ENCODE results near the gene NCOR2.
"Not testable (repeated sequence)": the region's sequence is repeated elsewhere in the genome, so short reads cannot be mapped to it uniquely, and the experiment has no call there.

NCOR2 gene

DNA sequence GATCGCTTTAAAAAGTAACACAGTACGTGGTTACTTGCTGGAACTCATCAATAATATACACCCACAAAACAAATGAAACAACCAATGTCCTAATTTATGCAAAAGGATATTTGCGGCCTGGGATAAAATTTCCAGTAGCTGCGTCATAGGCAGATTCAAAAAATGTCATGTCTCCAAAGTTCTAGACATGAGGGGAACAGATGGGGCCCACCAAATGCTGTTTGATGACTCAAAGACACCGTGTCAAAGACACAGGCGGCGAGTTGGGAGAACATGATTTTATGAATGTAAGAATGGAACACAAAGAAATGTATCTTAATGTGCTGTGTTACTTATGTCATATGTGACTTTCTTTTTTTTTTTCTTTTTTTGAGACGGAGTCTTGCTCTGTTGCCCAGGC, 34.3 kb upstream of the NCOR2 start:
- in situ Hi-C loops (cut with HindIII; ENCODE audit: low sequenced_read_pairs): no loop called here

DNA sequence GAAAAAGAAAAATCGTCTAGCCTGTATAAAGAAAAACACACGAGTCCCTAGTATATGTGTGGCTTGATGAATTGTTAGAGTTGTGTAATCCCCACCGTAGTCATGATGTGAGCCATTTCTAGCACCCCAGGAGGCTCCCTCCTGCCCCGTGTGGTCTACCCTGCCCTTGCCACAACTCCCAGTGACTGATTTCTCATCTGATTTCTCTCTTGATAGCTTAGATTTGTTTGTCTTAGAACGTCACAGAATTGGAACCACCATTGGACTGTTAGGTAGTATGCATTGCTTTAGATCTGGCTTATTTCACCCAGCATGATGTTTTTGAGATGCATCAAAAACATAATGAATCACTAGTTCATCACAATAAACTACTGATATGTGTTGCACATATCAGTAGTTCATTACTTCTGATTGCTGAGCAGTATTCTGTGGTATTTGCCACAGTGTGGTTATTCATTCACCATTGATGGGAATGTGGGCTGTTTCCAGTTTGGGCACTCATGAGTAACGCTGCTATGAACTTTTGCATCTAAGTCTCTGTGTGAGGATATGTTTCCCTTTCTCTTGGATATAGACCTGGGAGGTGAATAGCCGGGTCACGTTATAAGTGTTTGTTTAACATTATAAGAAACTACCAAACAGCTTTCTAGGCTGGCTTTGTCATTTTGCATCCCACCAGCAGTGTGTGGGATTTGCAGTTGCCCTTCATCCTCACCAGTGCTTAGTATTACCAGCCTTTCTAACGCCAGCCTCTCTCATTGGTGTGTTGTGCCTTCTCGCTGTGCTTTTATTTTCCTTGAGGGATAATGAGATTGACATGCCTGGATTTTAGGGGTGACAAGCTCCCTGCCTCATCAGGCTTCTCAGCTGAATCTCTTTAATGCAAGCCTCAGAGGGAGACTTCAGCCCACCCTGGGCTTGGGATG, 31.9 kb upstream of the NCOR2 start:
- in situ Hi-C loops (cut with HindIII; ENCODE audit: low sequenced_read_pairs): no loop called here

DNA sequence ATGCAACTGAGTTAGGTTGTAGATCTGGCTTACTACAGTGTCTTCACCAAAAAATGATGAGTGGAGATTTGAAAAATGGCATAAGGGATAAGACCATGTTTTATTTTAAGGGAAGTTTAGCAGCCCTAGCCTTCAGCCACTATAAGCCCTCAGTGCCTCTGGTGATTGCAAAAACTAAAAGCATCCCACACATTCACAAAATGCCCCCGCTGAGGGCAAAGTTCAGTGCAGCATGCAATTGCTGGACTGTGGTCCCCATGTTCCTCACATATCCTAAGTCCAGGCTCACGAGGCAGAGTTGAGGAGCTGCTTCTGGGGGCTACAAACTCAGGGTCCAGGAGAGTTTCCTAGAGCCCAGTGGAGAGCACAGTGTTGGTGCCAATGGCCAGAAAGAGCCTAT, 29.6 kb upstream of the NCOR2 start:
- in situ Hi-C loops (cut with HindIII; ENCODE audit: low sequenced_read_pairs): no loop called here

DNA sequence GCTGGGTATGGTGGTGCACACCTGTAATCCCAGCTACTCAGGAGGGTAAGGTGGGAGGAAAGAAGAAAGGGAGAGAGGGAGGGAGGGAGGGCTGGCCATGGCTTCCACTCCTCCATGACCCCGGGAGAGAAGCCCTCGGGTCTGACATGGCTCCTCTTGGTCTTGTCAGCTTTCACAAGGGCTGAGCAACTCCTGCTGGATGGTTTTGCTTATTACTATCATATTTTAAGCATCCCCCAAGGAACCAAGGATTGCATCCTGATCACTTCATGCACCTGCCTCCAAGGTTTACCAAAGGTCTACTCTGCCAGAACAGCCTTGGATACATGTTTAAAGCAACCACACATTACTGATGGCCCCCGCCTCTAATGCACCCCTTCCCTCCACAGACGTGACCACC, 28.0 kb upstream of the NCOR2 start:
- in situ Hi-C loops (cut with HindIII; ENCODE audit: low sequenced_read_pairs): no loop called here

DNA sequence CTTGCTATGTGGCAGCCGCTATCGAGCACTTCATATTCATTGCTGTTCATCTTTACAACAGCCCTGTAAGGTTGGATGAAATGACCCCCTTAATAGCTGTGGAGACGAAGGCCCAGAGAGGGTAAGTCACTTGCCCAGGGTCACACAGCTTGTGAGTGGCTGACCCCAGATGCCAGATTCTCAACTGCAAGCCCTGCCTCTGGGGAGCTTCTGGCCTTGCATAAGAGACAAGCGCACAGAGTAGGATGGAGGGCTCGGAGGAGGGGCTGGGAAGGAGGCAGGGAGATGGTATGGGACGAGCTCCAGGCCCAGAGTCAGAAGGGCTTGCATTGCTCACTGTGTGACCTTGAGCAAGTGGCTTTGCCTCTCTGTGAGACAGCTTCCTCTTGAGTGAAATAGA, 27.4 kb upstream of the NCOR2 start:
- in situ Hi-C loops (cut with HindIII; ENCODE audit: low sequenced_read_pairs): no loop called here

DNA sequence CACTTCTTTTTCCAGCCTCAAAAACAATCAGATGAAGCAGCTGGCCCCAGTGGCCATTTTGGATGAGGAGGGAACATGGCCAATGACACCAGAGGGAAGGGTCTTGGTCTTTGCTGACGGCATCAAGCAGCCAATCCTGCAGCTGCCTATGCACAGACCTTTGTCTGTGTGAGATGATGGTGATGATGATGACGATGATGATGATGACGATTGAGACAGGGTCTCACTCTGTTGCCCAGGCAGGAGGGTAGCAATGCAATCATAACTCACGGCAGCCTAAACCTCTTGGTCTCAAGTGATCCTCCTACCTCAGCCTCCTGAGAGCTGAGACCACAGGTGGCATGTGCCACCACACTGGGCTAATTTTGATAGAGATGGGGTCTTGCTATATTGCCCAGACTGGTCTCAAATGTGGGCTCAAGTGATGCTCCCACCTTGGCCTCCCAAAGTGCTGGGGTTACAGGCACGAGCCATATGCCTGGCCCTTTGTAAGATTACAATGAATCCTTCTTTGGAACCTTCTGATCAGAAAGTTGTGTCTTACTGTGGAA, 26.5 kb upstream of the NCOR2 start:
- in situ Hi-C loops (cut with HindIII; ENCODE audit: low sequenced_read_pairs): no loop called here

DNA sequence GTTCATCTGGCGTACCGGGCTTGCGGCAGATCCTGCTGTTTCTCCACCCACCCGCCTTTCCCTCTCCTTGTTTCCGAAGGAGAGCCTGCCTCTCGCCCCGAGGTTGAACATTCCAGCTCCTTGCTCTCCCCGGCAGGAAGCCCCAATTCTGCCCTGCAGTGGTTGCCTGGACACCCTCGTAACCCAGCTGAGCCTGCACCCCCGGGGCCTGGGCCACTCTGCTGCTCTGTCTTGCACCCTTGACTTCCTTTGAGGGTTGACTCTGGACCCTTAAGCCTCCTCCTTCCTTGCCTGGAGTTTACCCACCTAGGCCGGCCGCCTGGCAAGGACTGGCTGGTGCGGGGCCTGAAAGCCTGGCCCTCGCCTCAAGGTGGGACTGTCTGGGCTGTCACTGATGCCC, 25.8 kb upstream of the NCOR2 start:
- in situ Hi-C loops (cut with HindIII; ENCODE audit: low sequenced_read_pairs): no loop called here

DNA sequence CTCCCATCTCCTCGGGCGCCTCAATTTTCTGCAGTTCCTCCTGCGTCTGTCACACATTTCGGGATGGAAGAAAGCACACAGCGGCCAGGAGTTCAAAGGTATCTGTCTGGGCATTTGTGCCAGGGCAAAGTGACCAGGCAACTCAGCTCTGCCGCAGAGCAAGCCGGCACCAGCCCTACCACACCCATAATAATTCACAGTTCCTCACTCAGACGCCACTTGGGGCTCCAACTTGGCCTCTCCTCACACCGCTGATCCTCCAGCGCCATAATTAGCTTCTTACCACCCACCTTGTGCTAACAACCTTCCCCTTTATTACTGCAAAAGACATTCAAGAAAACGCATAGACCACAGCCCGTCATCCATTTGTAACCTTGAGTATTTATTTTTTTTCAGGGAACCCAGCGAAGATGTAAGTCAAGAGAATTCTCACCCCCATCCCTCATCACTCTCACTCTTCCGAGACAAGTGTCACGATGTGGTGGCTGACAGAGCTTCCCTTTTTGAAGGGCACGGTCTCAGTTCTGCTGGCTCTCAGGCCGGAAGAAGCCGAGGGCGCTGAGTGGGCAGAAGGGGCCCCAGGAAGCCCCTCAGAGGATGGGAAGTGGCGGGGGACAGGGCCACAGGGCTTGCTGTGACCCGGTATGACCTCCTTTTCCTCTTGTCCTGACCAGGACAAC, 25.2 kb upstream of the NCOR2 start:
- in situ Hi-C loops (cut with HindIII; ENCODE audit: low sequenced_read_pairs): no loop called here

DNA sequence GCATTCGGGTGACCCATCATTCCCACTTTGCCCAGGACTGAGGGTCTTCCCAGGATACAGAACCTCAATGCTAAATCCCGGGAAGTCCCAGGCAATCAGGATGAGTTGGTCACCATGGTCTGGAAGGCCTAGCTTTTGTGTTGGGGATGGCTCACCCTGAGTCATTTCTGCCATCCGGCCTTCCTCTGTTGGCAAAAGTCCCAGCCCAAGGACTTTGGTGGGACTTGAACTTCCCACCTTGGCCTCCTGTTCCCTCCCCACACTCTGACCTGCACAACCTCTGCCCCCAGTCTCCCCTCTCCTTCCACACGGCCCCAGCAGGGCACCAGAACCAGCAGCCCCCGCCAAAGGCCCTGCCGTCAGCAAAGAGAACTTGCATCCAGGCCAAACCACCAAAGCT, 24.6 kb upstream of the NCOR2 start:
- in situ Hi-C loops (cut with HindIII; ENCODE audit: low sequenced_read_pairs): no loop called here

DNA sequence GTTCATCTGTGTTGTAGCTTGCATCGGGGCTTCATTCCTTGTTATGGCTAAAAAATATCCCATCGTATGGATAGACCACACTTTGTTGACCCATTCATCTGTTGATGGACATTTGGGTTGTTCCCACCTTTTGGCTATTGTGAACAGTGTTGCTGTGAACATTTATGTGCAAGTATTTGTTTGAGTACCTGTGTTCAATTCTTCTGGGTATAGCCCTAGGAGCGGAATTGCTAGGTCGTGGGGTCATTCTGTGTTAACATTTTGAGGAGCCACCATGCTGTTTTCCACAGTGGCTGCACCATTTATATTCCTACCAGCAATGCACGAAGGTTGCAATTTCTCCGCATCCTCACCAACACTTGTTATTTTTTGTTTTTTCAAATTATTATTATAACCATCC, 23.0 kb upstream of the NCOR2 start:
- in situ Hi-C loops (cut with HindIII; ENCODE audit: low sequenced_read_pairs): no loop called here

DNA sequence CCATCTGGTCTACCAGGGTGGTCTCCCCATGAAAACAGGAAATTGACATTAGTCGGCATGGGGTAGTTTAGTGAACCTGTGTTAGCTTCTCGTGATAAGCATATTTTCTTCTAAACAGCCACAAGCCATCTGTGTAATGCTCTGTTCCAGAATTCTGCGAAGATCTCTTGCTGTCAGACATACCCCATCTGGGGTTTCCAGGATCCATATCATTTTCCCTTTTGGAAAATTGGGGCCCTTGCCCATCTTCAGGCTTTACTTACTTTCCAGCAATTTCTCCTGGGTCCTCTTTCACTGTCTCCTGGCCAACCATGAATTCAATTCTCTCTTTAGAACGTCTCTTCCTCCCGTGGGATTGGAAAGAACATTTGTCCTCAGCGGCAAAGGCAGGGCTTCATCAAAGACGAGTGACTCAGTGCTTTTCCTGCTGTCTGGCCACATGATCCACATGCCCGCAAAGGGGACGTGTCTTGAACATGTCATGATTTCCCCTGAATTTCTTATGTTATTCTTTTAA, 21.4 kb upstream of the NCOR2 start:
- in situ Hi-C loops (cut with HindIII; ENCODE audit: low sequenced_read_pairs): no loop called here

DNA sequence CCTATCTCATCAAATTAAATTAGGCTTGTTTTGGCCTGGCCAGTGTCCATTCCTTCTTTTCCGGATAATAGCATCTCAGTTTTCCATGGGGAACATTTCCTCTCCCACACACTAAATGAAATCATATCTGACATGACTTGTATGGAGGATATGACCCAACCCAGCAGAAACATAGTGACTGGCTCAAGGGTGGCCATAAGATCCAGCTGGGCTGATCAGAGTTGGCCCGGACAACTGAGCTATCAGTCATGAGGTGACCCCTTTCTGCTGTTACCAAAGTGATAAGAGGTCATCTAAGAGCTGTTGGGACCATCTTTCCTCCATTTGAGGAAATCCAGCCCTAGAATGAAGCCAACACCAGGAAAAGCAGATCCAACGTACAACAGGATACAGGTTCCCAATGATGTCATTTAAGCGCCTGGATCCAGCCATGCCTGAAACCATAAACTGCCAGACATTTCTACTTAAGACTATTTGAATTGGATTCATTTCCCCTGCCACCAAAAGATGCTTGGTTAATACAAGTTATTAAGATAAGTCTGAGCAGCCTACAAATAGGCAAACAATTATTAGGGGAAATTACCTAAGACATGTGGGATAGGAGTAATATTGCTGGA, 20.7 kb upstream of the NCOR2 start:
- in situ Hi-C loops (cut with HindIII; ENCODE audit: low sequenced_read_pairs): no loop called here

DNA sequence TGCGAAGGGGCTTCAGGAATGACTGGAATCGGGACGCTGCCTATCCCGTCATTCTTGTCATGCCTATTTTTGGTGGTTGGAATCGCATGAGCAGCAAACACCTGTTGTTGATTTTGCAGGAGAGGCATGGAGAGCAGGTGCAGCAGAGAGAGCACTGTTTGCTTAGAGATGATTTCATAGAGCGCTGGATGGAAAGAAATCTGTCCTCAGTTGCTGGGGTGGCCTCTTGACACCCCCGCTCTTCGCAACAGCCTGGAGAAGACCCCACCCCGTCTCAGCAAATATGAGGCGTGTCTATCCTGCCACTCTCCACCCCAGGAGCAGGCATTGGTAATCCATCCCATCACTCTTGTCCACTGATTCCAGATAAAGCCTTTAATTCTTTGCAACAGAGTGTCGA, 19.3 kb upstream of the NCOR2 start:
- in situ Hi-C loops (cut with HindIII; ENCODE audit: low sequenced_read_pairs): no loop called here

DNA sequence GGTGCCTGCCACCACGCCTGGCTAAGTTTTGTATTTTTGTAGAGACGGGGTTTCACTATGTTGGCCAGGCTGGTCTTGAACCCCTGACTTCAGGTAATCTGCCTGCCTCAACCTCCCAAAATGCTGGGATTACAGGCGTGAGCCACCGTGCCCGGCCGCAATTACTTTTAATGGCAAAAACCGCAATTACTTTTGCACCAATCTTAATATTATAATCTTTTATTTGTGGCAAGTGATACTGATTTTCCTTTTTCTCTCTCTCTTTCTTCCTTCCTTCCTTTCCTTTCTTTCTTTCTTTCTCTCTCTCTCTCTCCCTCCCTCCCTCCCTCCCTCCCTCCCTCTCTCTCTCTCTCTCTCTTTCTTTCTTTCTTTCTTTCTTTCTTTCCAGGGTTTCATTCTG, 17.1 kb upstream of the NCOR2 start:
- in situ Hi-C loops (cut with HindIII; ENCODE audit: low sequenced_read_pairs): not testable (repeated sequence)

DNA sequence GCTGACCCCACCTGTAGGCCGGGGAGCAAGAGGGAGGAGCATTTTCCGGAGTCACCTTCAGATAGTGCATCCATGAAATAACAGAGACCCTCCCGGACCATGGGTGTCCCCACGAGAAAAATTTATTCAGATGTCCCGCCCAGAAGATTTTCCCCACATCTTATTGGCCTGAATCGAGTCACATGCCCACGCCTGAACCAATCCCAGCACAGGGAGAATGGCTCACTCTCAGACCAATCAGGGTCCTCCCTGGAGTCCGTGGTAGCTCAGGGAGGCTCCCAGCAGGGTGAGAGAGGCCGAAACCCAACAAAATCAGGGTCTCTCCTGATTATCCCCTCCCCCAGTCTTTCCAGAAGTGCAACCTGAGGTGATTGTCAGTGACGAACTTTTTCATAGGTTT, 16.4 kb upstream of the NCOR2 start:
- in situ Hi-C loops (cut with HindIII; ENCODE audit: low sequenced_read_pairs): no loop called here

DNA sequence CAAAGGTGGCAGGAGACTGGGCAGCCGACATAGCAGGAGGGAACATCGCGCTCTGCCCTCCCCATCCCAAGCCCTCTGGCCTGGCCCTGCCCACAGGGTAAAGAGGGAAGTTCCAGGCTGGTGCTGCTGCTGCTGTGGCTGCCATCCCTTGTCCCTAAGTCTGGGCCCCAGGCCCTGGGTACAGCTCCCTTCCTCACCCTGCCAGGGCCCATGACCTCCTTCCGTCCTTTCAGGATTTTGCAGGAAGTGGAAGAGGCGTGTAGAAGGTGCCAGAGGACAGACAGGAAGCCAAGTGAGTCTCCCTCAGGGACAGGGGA, 14.7 kb upstream of the NCOR2 start:
- in situ Hi-C loops (cut with HindIII; ENCODE audit: low sequenced_read_pairs): no loop called here

DNA sequence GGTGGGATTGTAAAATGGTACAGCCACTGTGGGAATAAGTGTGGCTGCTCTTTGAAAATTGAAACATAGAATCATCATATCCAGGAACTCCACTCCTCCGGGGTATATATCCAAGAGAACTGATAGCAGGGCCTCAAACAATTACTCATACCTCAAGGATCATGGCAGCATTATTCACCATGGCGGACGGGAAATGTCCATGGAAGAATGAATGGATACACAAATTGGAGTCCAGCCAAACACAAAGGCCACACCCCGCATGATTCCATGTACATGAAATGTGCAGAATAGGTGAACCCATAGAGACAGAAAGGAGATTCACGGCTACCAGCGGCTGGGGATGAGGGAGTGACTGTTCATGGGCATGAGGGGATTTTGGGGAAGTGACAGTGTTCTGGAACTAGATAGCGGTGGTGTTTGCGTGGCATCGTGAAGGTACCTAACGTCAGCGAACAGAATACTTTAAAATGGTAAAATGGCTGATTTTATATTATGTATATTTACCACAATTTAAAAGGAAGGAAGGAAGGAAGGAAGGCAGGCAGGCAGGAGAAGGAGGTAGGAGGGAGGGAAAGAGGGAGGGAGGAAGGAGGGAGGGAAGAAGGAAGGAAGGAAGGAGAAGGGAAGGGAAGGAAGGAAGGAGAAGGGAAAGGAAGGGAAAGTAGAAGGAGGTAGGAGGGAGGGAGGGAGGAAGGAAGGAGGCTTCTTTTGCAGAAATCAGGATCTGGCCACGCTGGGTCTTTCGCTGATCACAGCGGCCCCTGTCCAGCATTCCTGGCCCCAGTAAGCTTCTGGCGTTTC, 14.1 kb upstream of the NCOR2 start:
- in situ Hi-C loops (cut with HindIII; ENCODE audit: low sequenced_read_pairs): no loop called here

DNA sequence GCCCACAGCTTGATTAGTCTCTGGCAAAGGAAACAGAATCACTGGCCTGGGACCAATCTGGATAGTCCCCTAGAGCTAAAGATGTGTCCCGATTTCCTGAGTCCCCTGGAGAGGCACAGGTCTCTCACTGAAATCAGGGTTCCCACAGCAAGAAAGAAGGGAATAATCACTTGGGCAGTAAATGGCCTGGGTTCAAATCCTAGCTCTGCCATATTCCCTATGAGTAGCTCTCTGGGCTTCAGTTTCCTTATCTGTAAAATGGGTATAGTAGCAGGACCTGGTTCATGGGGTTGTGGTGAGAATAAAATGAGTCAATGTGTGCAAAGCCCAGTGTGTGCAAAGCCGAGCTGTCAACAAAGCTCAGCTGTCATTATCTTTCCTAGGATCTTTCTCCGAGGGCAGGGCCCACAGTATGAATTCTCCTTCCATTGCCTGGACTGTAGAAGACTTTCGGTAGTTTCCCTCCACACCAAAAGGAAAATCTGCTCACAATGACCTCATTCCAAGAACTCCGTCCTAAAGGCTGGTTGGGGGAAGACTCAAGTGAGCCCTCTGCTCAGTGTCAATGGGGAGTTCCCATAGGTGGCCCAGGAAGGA, 12.6 kb upstream of the NCOR2 start:
- in situ Hi-C loops (cut with HindIII; ENCODE audit: low sequenced_read_pairs): no loop called here

DNA sequence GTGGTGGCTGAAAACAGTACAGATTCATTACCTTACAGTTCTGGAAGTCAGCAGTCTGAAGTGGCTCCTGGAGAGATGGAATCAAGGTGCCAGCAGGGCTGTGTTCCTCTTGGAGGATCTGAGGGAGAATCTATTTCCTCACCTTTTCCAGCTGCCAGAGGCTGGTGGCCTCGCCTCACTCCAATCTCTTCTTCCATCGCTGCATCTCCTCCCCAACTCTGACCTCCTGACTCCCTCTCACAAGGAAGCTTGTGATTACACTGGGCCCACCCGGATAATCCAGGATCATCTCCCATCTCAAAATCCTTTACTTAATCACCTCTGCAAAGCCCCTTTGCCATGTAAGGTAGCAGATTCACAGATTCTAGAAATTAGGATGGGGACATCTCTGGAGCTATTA, 11.4 kb upstream of the NCOR2 start:
- in situ Hi-C loops (cut with HindIII; ENCODE audit: low sequenced_read_pairs): no loop called here

DNA sequence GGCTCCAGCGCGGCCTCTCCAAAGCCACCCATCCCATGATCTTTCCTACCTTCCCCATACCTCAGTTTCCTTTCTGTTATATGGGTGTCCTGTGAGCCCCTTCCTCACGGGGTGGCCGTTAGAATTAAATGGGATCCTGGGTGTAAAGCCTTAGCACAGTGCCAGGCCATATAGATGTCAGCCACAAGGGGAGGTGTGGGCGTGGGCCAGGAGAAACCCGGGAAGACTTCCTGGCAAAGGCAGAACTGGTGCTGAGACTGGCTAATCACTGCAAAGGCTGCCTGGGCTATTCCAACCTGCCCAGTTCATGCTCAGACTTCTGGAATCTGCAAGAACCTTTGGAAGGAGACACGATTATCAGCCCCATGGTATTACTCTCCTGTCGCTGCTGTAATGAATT, 11.0 kb upstream of the NCOR2 start:
- in situ Hi-C loops (cut with HindIII; ENCODE audit: low sequenced_read_pairs): no loop called here

Measured in DLD1 (cell line).